GM10248 (cell line): ENCODE data around the gene MXD1.

Experiments
- CTCF ChIA-PET: fragments of 300-600 bp; sonication (Branson Sonifier 250); formaldehyde crosslinking; extraction: SDS; loops from one replicate; lab custom pipeline; 2021; ENCODE audit warnings: antibody characterized with exemption; lab: Yijun Ruan, JAX
- POLR2A ChIA-PET: fragments of 350-650 bp; sonication (Branson Sonifier 250); formaldehyde crosslinking; extraction: SDS; loops from one replicate; lab custom pipeline; 2020; ENCODE audit warnings: antibody characterized with exemption; lab: Yijun Ruan, JAX
- DNase-seq: peaks from one replicate; pipeline ENCODE4 v3.0.0; 2012; ENCODE audit errors: extremely low spot score
- CTCF ChIP-seq: IDR thresholded peaks from 2 replicates; pipeline ENCODE4 v1.5.1; 2012; ENCODE audit warnings: mild to moderate bottlenecking, low read depth; ENCODE audit errors: extremely low read depth, missing control alignments, control extremely low read depth

The MXD1 gene

GRCh38 chr2:69973335-69973735 is 58.4 kb downstream of the MXD1 start:
- no peak for DNase-seq
- POLR2A ChIA-PET, result no interaction called here
- CTCF ChIA-PET, result interaction anchor here (1.0 kb wide), 1 partner anchor 98 kb away, joined by 3 read pairs; no protein-coding TSS in a partner anchor
- TF ChIP-seq CTCF, result no peak

DNA sequence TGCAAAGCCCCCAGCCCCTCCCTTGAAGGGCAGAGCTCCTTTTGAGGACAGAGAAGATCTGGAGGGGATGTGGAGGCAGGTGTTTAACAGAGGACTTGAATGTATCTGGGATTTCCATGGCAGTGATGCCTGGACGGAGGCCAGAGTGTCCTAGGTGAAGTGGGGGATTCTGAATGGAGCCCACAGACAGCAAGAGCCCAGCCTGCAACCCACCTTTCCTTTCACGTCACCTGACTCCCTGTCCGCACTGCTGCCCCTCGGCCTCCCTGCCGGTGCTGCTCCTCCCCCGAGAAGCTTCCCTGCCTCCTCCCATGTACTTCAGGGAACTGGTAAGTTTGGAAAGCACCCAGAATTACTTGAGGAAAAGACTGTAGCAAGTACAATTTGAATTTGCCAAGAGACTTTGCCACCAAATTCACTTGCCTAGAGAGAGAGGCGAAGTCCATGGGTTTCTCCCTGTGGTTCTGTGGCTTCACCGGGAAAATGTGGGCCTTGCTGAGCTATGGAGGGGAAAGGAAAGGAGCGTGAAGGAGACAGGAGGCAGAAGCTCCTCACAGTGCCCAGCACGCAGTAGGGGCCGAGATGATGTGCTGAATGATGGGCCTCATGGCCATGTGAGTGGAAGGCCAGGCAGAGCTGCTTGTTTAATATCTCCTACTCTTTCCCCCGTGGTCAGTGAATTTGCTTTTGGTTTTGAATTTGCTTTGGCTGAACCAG is 60.4 kb downstream of the MXD1 start:
- ChIA-PET CTCF (interaction anchor here (0.7 kb wide), 1 partner anchor 96 kb away, joined by 3 read pairs; no protein-coding TSS in a partner anchor), POLR2A (no interaction called here)
- no peak for DNase-seq
- no peak for TF ChIP-seq CTCF

- ChIA-PET CTCF (no interaction called here), POLR2A (no interaction called here)
- DNase-seq, result no peak
- TF ChIP-seq CTCF, result no peak
Measured at GRCh38 chr2:69975853-69976462, 61.0 kb downstream of the MXD1 start.

- TF ChIP-seq CTCF, result no peak
- DNase-seq, result no peak
- POLR2A ChIA-PET, result no interaction called here
Measured at GRCh38 chr2:69977186-69977585, 62.3 kb downstream of the MXD1 start.

GRCh38 chr2:69977906-69978482 is 63.1 kb downstream of the MXD1 start:
- ChIA-PET POLR2A (no interaction called here), CTCF (interaction anchor here (1.6 kb wide), 1 partner anchor 32 kb away, joined by 5 read pairs; no protein-coding TSS in a partner anchor)
- no peak for TF ChIP-seq CTCF
- DNase-seq, result no peak

More at GRCh38 chr2:69977186-69977585, 62.3 kb downstream of the MXD1 start:
- CTCF ChIA-PET, result no interaction called here
